ENCODE results near the gene KYNU. TPM values are rescaled to one million over a fixed set of nuclear protein-coding genes. Genes with fewer than 3 reads are reported as not detected.
"Not testable (repeated sequence)": the region's sequence is repeated elsewhere in the genome, so short reads cannot be mapped to it uniquely, and the experiment has no call there.

The KYNU gene
- total RNA-seq, 1 donor from 2014 or later, result 2.3 TPM

DNA sequence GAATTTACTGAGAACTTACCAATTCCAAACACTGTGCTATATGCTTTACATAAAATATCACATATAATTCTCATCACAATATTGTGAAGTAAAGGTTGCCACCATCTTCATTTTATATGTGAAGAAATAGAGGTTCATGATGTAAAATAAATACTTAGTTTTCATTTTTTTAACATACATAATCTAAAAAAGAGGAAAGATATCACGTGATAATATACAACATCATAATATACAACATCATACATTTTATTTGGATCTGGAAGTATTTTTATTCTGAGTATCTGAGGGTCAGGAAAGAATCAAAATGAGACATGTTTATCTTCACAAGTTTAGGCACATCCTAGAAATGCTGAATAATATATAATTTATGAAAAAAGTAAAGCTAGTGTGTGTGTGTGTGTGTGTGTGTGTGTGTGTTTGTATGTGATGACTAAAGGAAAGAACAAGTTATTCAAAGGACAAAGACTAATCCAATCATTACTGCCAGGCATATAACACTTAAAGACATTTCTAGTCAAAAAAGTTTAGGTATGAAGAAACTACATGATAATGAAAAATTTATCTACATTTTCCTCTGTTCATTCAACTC lies 186.2 kb downstream of the KYNU start:
- no peaks in the 10 kb centered on the region for H3K36me3 ChIP-seq
- no peaks in the 10 kb centered on the region for H3K9me3 ChIP-seq
- no peaks in the 10 kb centered on the region for H3K4me1 ChIP-seq
- H3K27me3 ChIP-seq, result no peaks in the 10 kb centered on the region
- TF ChIP-seq, protein P1, sequence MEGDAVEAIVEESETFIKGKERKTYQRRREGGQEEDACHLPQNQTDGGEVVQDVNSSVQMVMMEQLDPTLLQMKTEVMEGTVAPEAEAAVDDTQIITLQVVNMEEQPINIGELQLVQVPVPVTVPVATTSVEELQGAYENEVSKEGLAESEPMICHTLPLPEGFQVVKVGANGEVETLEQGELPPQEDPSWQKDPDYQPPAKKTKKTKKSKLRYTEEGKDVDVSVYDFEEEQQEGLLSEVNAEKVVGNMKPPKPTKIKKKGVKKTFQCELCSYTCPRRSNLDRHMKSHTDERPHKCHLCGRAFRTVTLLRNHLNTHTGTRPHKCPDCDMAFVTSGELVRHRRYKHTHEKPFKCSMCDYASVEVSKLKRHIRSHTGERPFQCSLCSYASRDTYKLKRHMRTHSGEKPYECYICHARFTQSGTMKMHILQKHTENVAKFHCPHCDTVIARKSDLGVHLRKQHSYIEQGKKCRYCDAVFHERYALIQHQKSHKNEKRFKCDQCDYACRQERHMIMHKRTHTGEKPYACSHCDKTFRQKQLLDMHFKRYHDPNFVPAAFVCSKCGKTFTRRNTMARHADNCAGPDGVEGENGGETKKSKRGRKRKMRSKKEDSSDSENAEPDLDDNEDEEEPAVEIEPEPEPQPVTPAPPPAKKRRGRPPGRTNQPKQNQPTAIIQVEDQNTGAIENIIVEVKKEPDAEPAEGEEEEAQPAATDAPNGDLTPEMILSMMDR (IDR thresholded peaks at IDR 0.05), result no peak
- intact Hi-C loops (cut with DNase I), result no loop called here
- no peak overlapping the region for H3K27ac ChIP-seq
- no peak for DNase-seq (ENCODE audit: low spot score in 2 of 2)
- no peak overlapping the region for H3K4me3 ChIP-seq

DNA sequence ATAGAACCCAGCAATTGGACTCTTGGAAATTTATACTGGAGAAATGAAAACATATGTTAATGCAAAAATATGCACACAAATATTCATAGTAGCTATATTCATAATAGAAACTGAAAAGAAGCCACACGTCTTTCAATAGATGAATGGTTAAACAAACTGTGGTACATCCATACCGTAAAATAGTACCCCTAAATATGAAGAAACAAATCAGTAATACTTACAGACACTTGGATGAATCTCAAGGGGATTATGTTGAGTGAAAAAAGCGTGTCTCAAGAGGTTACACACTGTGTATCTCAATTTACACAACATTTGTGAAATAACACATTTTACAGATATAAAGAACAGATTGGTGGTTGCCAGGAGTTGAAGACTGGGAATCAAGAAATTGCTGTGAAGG lies 190.6 kb downstream of the KYNU start:
- no peak for DNase-seq (ENCODE audit: low spot score in 2 of 2)

DNA sequence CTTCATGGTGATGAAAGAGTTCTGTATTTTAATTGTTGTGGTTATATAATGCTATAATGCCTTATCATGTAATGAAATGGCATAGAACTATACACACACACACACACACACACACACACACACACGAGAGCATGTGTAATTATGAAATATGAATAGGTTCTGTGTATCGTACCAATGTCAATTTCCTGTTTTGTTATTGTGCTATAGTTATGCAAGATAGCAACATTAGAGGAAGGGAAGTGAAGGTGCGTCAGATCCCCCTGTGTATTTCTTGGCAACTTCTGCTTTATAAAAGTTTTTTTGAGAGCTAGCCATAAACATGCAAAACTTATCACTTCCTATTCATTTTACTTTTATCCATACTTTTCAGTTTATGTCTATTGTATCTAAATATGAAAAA lies 191.0 kb downstream of the KYNU start:
- TF ChIP-seq, protein P1 (IDR thresholded peaks at IDR 0.05), result no peak
- no peaks in the 10 kb centered on the region for H3K4me1 ChIP-seq

More for the DNA sequence above, 190.6 kb downstream of the KYNU start:
- no peaks in the 10 kb centered on the region for H3K36me3 ChIP-seq
- TF ChIP-seq, protein P1 (IDR thresholded peaks at IDR 0.05), result no peak
- no peaks in the 10 kb centered on the region for H3K4me1 ChIP-seq
- H3K27me3 ChIP-seq, result no peaks in the 10 kb centered on the region
- H3K27ac ChIP-seq, result no peak overlapping the region
- no peak overlapping the region for H3K4me3 ChIP-seq
- H3K9me3 ChIP-seq, result no peaks in the 10 kb centered on the region
- intact Hi-C loops (cut with DNase I), result no loop called here

DNA sequence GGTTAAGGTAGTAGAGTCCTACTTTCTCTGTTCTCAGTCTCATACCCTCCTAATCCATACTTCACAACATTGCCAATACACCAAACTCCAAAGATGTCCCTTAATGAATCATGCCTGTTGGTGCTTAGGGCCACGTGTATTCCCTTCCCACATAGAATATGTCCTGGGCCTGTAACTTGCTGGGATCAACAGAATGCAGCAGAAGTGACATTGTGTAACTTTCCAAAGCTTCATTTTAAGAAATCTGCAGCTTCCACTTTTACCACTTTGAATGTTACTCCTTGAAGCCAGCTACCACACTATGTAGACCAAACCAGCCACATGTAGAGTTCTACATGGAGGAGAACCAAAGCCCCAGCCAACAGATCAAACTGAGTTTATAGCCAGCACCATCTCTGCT lies 193.2 kb downstream of the KYNU start:
- intact Hi-C loops (cut with DNase I), result no loop called here
- Histone ChIP-seq H3K27ac (no peak overlapping the region), H3K9me3 (no peaks in the 10 kb centered on the region), H3K36me3 (no peaks in the 10 kb centered on the region), H3K27me3 (no peaks in the 10 kb centered on the region), H3K4me1 (no peaks in the 10 kb centered on the region), H3K4me3 (no peak overlapping the region)
- TF ChIP-seq, protein P1 (IDR thresholded peaks at IDR 0.05), result no peak
- DNase-seq (ENCODE audit: low spot score in 2 of 2), result no peak

More for the DNA sequence above, 191.0 kb downstream of the KYNU start:
- Histone ChIP-seq H3K36me3 (no peaks in the 10 kb centered on the region), H3K4me3 (no peak overlapping the region), H3K27ac (no peak overlapping the region), H3K27me3 (no peaks in the 10 kb centered on the region), H3K9me3 (no peaks in the 10 kb centered on the region)
- no peak for DNase-seq (ENCODE audit: low spot score in 2 of 2)
- intact Hi-C loops (cut with DNase I), result no loop called here

DNA sequence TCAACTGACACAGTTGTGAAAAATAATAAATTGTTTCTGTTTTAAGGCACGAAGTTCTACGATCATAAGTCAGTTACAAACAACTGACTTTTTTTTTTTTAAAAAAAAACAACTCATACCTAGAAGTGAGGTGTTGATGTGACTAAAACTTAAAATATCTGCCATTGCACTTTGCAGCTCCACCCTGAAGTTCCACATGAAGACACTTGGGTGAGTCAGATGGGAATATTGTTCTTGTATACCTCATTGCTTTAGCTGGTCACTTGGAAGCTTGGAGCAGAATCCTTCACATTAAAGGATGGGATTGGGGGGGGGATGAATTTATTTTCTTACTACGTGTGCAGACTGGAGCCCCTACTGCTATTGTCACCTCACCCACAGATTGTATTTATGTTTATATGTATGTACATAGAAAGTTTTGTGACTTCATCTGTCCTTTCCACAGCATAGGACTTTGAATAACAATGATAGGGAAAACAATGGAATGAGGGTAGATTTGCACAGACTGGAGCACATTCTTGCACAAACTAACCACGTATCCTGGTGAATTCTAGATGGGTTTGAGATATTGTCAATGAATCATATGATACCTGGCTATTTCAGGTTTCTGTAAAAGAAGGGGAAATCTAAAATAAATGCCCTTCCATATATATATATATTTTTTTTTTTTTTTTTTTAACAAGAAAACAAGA lies 193.9 kb downstream of the KYNU start:
- H3K9me3 ChIP-seq, result no peaks in the 10 kb centered on the region
- no peak overlapping the region for H3K27ac ChIP-seq
- H3K36me3 ChIP-seq, result no peaks in the 10 kb centered on the region
- H3K27me3 ChIP-seq, result no peaks in the 10 kb centered on the region
- no peaks in the 10 kb centered on the region for H3K4me1 ChIP-seq
- intact Hi-C loops (cut with DNase I), result no loop called here
- TF ChIP-seq, protein P1 (IDR thresholded peaks at IDR 0.05), result no peak
- no peak overlapping the region for H3K4me3 ChIP-seq
- DNase-seq (ENCODE audit: low spot score in 2 of 2), result no peak

DNA sequence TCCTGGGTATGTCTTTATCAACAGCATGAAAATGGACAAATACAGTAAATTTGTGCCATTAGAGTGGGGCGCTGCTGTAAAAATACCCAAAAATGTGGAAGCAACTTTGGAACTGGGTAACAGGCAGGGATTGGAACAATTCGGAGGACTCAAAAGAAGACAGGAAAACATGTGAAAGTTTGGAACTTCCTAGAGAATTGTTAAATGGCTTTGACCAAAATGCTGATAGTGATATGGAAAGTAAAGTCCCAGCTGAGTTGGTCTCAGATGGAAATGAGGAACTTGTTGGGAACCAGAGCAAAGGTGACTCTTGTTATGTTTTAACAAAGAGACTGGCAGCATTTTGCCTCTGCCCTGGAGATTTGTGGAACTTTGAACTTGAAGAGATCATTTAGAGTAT lies 197.4 kb downstream of the KYNU start:
- H3K36me3 ChIP-seq; H3K27ac ChIP-seq; H3K9me3 ChIP-seq; H3K4me1 ChIP-seq; DNase-seq (ENCODE audit: low spot score in 2 of 2); H3K4me3 ChIP-seq; intact Hi-C loops (cut with DNase I); H3K27me3 ChIP-seq: not testable (repeated sequence)
